Ovary (tissue), 9 donors: ENCODE measurements around the gene ATP13A4. TPM values are rescaled to one million over a fixed set of nuclear protein-coding genes. Genes with fewer than 3 reads are reported as not detected.

ENCODE experiments used
- DNase-seq, 5 donors: peaks; one replicate each; pipeline ENCODE4 v3.0.0-alpha.2; 2019 to 2020
- H3K27ac ChIP-seq, 2 donors: fragments of 200-600 bp; one replicate each; pipeline versions ENCODE4 v1.5.1 to v1.8.0; 2019 to 2022
- H3K27me3 ChIP-seq: fragments of 200-600 bp; one replicate; pipeline ENCODE4 v1.8.0; 2022
- H3K36me3 ChIP-seq: fragments of 200-600 bp; sonication (generic); one replicate; pipeline ENCODE4 v1.5.1; 2019
- H3K4me1 ChIP-seq: one replicate; pipeline ENCODE4 v1.8.1; 2013; ENCODE audit warnings: mild to moderate bottlenecking, moderate library complexity; ENCODE audit not compliant: insufficient read depth
- H3K4me3 ChIP-seq: fragments of 200-600 bp; sonication (generic); one replicate; pipeline ENCODE4 v1.5.1; 2017
- H3K9me3 ChIP-seq, 2 donors: fragments of 200-600 bp in 1 of 2; sonication (generic) in 1 of 2; one replicate each; pipeline versions ENCODE4 v1.5.1 to v1.8.1; 2013 to 2019; ENCODE audit warnings: mild to moderate bottlenecking in 1 of 2, moderate library complexity in 1 of 2
- EP300 ChIP-seq: sonication (generic); formaldehyde crosslinking; IDR thresholded peaks from one replicate; pipeline ENCODE4 v1.6.1; 2017; ENCODE audit warnings: antibody characterized with exemption
- POLR2A ChIP-seq: fragments of 450-650 bp; IDR thresholded peaks from one replicate; pipeline ENCODE4 v1.6.1; 2017; ENCODE audit warnings: antibody characterized with exemption, mild to moderate bottlenecking, moderate library complexity
- WGBS, 3 donors: extraction: QIAGEN DNeasy Blood & Tissue Kit in 1 of 3; methylation state at CpG; one replicate each; pipeline versions ENCODE4 v1.1.5 to v1.1.7; 2013 to 2017; 5-methylcytosine and 5-hydroxymethylcytosine counted together
- intact Hi-C, 4 donors: fragments of 100-400 bp; cut with DNase I; formaldehyde crosslinking; loops; one replicate each; pipeline versions ENCODE4 v1.11.0 to v1.15.1; 2022 to 2023
- polyA plus RNA-seq, 2 donors: library from polyadenylated mRNA; stranded (reverse); fragments of 200-250 nt in 1 of 2; fragments of 350-450 nt in 1 of 2; fragmentation: Illumina TruSeq in 1 of 2; extraction: RNeasy Lipid Tissue Mini Kit (QIAGEN cat#74804) in 1 of 2; gene quantifications; one replicate each; pipeline ENCODE4 v1.2.3, GENCODE V29; 2013 to 2014
- total RNA-seq, 7 donors: library from RNA; depleted of rRNA in 2 of 7; stranded (reverse); fragments of >200 nt in 2 of 7; fragmentation: NEBNext Ultra II Directional in 3 of 7; extraction: Animal tissue kit (Norgen Biotek cat#: 25700) in 3 of 7; gene quantifications; one replicate each; pipeline versions ENCODE4 v1.1.0 to v1.2.4, GENCODE V29; 2016 to 2023
- TF ChIP-seq, protein P1 (sequence below), 3 donors: fragments of 450-650 bp in 2 of 3; fragments of 200-600 bp in 1 of 3; IDR thresholded peaks; one replicate each; pipeline versions ENCODE4 v1.5.1 to v1.8.0; 2016 to 2022; ENCODE audit warnings: antibody characterized with exemption in 3 of 3, mild to moderate bottlenecking in 1 of 3
- donor health status: DM: no; HTN: no; CAD: no; lungs with moderate emphysema.
- donor health status: DM: no; HTN: no; CAD: no.
- donor health status: Bipolar disorder and iron deficiency.
- donor health status: DM: yes; HTN: yes; CAD: no.
- donor health status: DM: no; HTN: no; CAD: no.
- donor health status: DM: yes; HTN: yes; CAD: no.

Gene ATP13A4
- total and polyA plus RNA-seq, 9 donors, result 0.27 to 17.5 (median 0.51) TPM

DNA sequence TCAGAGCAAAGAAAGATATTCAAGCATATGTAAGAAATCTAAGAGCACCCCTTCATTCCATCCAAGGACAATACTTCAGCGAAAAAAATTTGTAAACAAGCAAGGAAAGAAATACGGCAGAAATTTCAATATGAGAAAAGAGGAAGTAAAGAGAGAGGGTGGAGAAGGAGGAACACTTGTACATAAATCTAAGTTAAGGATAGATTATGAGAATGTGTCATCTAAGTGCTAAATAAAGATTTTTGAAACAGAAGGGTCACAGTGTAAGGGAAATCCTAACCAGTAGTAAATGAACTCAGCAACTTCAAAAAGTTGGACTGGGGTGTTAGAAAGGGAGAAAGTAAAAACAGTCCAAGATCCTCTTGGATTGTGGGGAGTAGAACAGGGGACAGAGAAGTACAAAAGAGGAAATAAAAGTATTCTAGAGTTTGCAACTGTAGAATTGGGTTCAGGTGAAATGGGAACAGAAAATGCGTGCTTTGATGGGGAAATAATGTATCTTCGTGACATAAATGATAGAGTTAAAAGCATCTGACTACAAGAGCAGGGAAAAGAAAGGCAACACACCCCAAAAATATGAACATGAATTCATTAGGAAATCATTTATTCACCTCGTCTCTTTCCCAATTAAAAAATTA, 107.6 kb downstream of the ATP13A4 start:
- no peak overlapping the region for H3K4me3 ChIP-seq
- WGBS, 3 donors, result 76 to 81% (median 80%) methylated on average over 5 of the region's 5 CpGs
- intact Hi-C loops, result no loop called here
- H3K9me3 ChIP-seq, result no peaks in the 10 kb centered on the region
- H3K4me1 ChIP-seq, result no peaks in the 10 kb centered on the region
- H3K36me3 ChIP-seq, result no peaks in the 10 kb centered on the region
- no peak for DNase-seq
- no peaks in the 10 kb centered on the region for H3K27me3 ChIP-seq
- no peak for TF ChIP-seq EP300
- TF ChIP-seq, protein P1, sequence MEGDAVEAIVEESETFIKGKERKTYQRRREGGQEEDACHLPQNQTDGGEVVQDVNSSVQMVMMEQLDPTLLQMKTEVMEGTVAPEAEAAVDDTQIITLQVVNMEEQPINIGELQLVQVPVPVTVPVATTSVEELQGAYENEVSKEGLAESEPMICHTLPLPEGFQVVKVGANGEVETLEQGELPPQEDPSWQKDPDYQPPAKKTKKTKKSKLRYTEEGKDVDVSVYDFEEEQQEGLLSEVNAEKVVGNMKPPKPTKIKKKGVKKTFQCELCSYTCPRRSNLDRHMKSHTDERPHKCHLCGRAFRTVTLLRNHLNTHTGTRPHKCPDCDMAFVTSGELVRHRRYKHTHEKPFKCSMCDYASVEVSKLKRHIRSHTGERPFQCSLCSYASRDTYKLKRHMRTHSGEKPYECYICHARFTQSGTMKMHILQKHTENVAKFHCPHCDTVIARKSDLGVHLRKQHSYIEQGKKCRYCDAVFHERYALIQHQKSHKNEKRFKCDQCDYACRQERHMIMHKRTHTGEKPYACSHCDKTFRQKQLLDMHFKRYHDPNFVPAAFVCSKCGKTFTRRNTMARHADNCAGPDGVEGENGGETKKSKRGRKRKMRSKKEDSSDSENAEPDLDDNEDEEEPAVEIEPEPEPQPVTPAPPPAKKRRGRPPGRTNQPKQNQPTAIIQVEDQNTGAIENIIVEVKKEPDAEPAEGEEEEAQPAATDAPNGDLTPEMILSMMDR (IDR thresholded peaks at IDR 0.05), result no peak
- TF ChIP-seq POLR2A, result no peak
- H3K27ac ChIP-seq, result no peak overlapping the region

- Histone ChIP-seq H3K9me3 (no peaks in the 10 kb centered on the region), H3K4me1 (no peaks in the 10 kb centered on the region), H3K4me3 (no peak overlapping the region), H3K27ac (no peak overlapping the region), H3K27me3 (no peaks in the 10 kb centered on the region), H3K36me3 (no peaks in the 10 kb centered on the region)
- no peak for DNase-seq
- WGBS, 3 donors, result 75 to 84% (median 77%) methylated on average over 2 of the region's 2 CpGs
- TF ChIP-seq POLR2A, result no peak
- TF ChIP-seq, protein P1 (IDR thresholded peaks at IDR 0.05), result no peak
- intact Hi-C loops, result no loop called here
Observed at GRCh38 chr3:193439423-193439822, 115.3 kb downstream of the ATP13A4 start.

DNA sequence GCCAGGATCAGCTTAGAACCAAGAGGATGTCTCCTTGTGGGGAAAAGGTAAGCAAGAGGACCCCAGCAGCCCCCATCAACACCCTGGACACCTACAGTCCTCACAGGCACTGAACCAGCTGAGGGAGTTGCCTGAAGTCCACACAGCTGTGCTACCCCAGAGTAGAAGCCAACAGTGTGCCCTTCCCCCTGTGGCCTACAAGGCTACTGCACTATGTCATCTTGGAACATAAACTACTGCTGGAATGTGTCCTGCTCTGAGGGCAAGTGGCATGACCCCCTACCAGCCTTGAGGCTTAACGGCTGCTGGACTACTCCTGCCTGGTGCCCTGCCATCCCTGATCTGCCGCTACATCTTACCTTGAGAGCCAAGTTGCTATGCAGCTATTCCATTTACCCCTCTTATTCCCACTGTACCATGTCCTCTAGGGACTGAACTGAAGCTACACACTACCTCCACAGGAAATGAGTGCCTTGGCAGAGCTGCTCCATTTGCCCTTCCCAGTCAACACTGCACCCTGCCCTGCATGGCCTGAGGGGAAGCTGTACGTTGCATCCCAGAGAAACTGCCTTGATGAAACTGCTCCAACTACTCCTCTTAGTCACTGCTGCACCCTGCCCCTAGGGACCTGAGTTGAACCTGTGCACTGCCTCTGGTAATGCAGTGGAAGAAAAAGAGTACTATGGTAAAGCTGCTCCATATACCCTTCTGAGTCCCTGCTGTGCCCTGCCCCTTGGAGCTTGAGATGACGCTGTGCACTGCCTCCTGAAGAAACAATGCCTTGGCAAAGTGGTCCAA, 135.9 kb downstream of the ATP13A4 start:
- intact Hi-C loops, result no loop called here
- TF ChIP-seq, protein P1 (IDR thresholded peaks at IDR 0.05), result no peak
- no peak for TF ChIP-seq POLR2A
- no peak for TF ChIP-seq EP300
- no peaks in the 10 kb centered on the region for H3K9me3 ChIP-seq

DNA sequence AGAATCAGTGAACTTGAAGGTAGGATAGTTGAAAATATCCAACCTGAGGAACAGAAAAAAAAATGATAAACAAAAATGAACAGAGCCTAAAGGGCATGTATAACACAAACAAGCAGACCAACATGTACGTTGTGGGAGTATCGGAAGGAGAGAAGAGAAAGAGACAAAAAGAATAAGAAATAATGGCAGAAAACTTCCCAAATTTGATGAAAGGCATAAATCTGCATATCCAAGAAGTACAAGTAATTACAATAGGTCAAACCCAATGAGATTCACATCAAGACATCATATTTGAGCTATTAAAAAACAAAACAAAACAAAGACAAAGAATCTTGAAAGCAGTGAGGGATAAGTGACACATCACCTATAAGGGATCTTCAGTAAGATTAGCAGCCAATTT, 138.1 kb downstream of the ATP13A4 start:
- H3K36me3 ChIP-seq, result no peaks in the 10 kb centered on the region
- H3K27me3 ChIP-seq, result no peaks in the 10 kb centered on the region
- no peak overlapping the region for H3K27ac ChIP-seq
- no peaks in the 10 kb centered on the region for H3K4me1 ChIP-seq
- TF ChIP-seq POLR2A (no peak), EP300 (no peak)
- TF ChIP-seq, protein P1 (IDR thresholded peaks at IDR 0.05), result no peak
- H3K9me3 ChIP-seq, result no peaks in the 10 kb centered on the region
- intact Hi-C loops, result no loop called here
- DNase-seq, result no peak
- H3K4me3 ChIP-seq, result no peak overlapping the region
- 84 to 95% (median 88%) methylated on average over 2 of the region's 2 CpGs for WGBS, 3 donors

More for the DNA sequence above, 135.9 kb downstream of the ATP13A4 start:
- H3K36me3 ChIP-seq, result no peaks in the 10 kb centered on the region
- DNase-seq, result no peak
- H3K4me3 ChIP-seq, result no peak overlapping the region
- no peak overlapping the region for H3K27ac ChIP-seq
- no peaks in the 10 kb centered on the region for H3K4me1 ChIP-seq
- 86 to 92% (median 92%) methylated on average over 4 of the region's 4 CpGs for WGBS, 3 donors
- H3K27me3 ChIP-seq, result no peaks in the 10 kb centered on the region
